PFSK-1 (cell line): ENCODE data around the gene OSTF1. TPM values are rescaled to one million over a fixed set of nuclear protein-coding genes. Genes with fewer than 3 reads are reported as not detected.
A peak's percentile ranks its signal among the peaks of the same experiment; 100 is the strongest.

ENCODE experiments used
- FOXP2 ChIP-seq: optimal IDR thresholded peaks from 2 replicates; pipeline ENCODE3; 2011; ENCODE audit warnings: borderline replicate concordance, control low read depth, inconsistent platforms; ENCODE audit not compliant: insufficient read depth; ENCODE audit errors: extremely low read length, extremely low read depth
- POLR2AphosphoS5 ChIP-seq: IDR thresholded peaks from 2 replicates; pipeline ENCODE4 v1.6.1; 2012; ENCODE audit warnings: low read depth, mild to moderate bottlenecking, control low read depth, low read length, moderate library complexity
- REST ChIP-seq, 2 experiments: IDR thresholded peaks; 2 replicates each; pipeline versions ENCODE4 v1.6.1 to v1.8.0; 2011 to 2012; ENCODE audit warnings: low read depth in 2 of 2, low read length in 2 of 2, control low read depth in 1 of 2, inconsistent platforms in 1 of 2, mild to moderate bottlenecking in 1 of 2, moderate library complexity in 1 of 2; ENCODE audit not compliant: insufficient read depth in 1 of 2
- SIN3A ChIP-seq: IDR thresholded peaks from 2 replicates; pipeline ENCODE4 v1.6.1; 2012; ENCODE audit warnings: mild to moderate bottlenecking, low read length, moderate library complexity, borderline replicate concordance; ENCODE audit not compliant: insufficient read depth
- TAF1 ChIP-seq: IDR thresholded peaks from 2 replicates; pipeline ENCODE4 v1.6.1; 2012; ENCODE audit warnings: low read length, control low read depth, borderline replicate concordance; ENCODE audit not compliant: insufficient read depth
- polyA plus RNA-seq: library from polyadenylated mRNA; unstranded; fragments of >200 nt; gene quantifications from one replicate; pipeline ENCODE4 v1.2.1, GENCODE V29; 2012; ENCODE audit warnings: low read depth, missing spikeins; ENCODE audit not compliant: insufficient read length

Gene OSTF1, protein sequence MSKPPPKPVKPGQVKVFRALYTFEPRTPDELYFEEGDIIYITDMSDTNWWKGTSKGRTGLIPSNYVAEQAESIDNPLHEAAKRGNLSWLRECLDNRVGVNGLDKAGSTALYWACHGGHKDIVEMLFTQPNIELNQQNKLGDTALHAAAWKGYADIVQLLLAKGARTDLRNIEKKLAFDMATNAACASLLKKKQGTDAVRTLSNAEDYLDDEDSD
- polyA plus RNA-seq = 9.7 TPM

DNA sequence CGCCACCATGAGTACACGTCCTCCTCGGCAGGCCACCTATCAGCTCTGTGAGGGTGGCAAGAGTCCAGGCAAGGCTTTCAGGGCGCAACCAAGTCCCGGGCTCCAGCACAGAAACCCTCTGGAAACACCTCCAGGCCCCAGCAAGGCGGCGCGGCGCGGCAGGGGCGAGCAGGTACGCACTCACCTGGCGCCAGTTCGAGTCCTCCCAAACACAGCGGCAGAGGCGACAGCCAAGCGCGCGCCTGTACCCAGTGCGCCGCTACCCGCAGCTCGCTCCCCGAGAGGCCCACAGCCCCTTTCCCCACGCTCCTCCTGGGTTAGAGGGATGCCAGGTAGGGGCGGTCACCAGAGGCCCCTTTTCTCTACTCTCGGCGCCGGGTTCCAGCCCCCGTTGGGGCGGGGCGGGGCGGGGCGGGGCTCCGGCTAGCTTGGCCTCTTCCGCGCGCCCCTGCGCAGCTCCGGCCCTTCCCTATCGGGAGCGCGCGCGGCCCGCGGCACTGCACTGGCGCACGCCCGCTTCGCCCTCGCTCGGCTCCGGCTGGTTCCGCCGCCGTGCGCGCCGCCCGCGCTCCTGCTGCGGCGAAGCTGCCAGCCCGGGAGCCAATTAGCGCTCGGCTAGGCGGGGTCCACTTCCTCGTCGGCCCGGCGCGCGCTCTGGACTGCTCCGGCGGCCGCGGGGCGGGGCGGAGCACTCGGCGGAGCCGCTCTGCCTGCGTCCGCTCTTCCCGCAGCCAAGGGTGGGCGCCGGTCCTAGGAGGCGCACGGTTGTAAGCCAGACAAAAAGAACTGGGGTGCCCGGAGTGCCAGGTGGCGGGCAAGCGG lies at the start of gene OSTF1, which contains the start of gene NMRK1:
Gene OSTF1 (plus strand): TSS at position 691 of the 822 bp plus-strand sequence. CDS start 179 bp downstream, outside the sequence.
Gene NMRK1 (minus strand): TSS at position 332 of the 822 bp plus-strand sequence. CDS start 5,040 bp downstream, outside the sequence.
- TF ChIP-seq TAF1 = no peak
- peak; percentile 57; the same call in 1 of the 2 replicates for TF ChIP-seq POLR2AphosphoS5

DNA sequence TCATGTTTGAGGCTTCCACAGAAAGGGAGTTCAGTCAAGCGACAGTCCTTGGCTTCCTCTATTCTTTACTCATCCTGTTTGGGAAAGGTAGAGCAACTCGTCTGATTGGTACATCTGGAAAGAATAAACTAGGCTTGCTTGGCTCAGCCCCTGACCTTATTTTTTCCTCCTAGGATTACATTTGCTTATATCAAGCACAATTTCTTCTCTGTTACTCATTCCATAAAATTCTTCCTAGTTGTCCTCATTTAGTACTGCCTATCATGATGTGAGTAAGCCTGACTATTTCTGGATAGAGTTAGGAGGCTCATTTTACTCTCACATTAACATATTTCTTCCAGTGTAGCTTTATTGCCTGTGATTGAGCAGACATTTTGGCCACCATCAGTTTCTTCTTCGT lies 49.3 kb upstream of the OSTF1 start:
- TF ChIP-seq SIN3A (no peak), REST (IDR thresholded peaks at IDR 0.05; ENCODE audit: insufficient read depth in 1 of 2, low read depth in 2 of 2, low read length in 2 of 2) (no peak), POLR2AphosphoS5 (no peak), TAF1 (no peak), FOXP2 (no peak)

- TF ChIP-seq REST (IDR thresholded peaks at IDR 0.05; ENCODE audit: insufficient read depth in 1 of 2, low read depth in 2 of 2, low read length in 2 of 2) (no peak), FOXP2 (no peak), TAF1 (no peak), SIN3A (no peak), POLR2AphosphoS5 (no peak)
Observed at GRCh38 chr9:75039801-75040200, 48.5 kb upstream of the OSTF1 start.

DNA sequence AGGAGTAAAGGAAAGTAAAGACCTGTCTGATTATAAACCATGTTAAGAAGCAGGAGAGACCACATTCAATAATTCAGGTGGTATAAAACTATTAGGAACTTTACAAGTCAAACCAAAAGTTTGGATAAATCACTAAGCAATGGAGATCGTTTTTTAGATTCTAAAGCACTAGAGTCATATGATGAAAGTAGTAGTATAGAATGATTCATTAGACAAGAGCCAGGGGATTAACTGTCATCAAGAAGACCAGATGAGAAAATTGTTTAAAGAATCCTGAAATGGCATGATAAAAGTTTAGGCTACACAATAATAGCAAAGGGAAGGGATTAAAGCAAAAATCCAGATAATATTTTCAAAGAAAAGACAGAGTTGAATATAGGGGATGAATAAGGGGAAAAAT lies 47.3 kb upstream of the OSTF1 start:
- TF ChIP-seq TAF1 = no peak
- no peak for TF ChIP-seq REST (IDR thresholded peaks at IDR 0.05; ENCODE audit: insufficient read depth in 1 of 2, low read depth in 2 of 2, low read length in 2 of 2)
- no peak for TF ChIP-seq FOXP2
- TF ChIP-seq POLR2AphosphoS5 = no peak
- TF ChIP-seq SIN3A = no peak

DNA sequence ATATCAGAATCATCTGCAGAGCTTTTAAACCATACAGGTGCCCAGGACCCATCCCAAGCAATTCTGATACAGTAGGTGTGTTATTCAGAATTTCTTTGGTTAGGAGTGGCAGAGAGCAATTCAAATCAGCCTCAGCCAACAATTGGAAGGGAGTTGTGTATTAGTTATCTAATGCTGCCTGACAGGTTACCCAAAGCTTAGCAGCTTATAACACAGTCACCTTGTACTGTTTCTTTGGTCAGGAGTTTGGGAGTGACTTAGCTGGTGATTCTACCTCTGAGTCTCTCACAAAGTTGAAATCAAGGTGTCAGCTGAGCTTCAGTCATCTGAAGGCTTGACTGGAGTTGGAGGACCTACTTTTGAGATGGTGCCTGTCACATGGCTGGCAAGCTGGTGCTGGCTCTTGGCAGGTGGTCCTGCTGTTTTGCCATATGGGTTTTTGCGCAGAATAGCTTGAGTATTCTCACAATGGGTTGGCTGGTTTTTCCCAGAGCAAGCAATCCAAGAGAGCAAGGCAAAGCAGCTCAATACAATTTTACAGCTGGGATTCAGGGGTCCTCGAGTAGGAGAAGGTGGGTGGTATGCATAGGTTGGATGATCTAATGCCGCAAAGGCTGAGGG lies 41.5 kb upstream of the OSTF1 start:
- no peak for TF ChIP-seq FOXP2
- no peak for TF ChIP-seq REST (IDR thresholded peaks at IDR 0.05; ENCODE audit: insufficient read depth in 1 of 2, low read depth in 2 of 2, low read length in 2 of 2)
- TF ChIP-seq POLR2AphosphoS5 = no peak
- TF ChIP-seq SIN3A = no peak
- no peak for TF ChIP-seq TAF1
